Measurements from ENCODE around the gene ENO1.

The ENO1 gene

GRCh38 chr1:8825985-8826481 lies 52.5 kb downstream of the ENO1 start:
- Histone ChIP-seq H3K9me3 (ENCODE audit: control insufficient read depth, insufficient read depth, low read depth, low read length) (no peaks in the 10 kb centered on the region), H3K4me1 (ENCODE audit: control insufficient read depth, insufficient read depth, low read length) (peaks cover 15% of the 10 kb centered on the region), H3K27ac (ENCODE audit: extremely low read depth, low read depth, low read length) (no peak overlapping the region), H3K36me3 (ENCODE audit: control insufficient read depth in 2 of 2, insufficient read depth in 1 of 2, low read length in 2 of 2) (no peaks in the 10 kb centered on the region), H3K4me3 (ENCODE audit: low read depth, low read length) (no peak overlapping the region)
- TF ChIP-seq ZNF610 (tag by site-specific recombination; IDR thresholded peaks at IDR 0.05; ENCODE audit: borderline replicate concordance), result no peak
- TF ChIP-seq, protein P1, sequence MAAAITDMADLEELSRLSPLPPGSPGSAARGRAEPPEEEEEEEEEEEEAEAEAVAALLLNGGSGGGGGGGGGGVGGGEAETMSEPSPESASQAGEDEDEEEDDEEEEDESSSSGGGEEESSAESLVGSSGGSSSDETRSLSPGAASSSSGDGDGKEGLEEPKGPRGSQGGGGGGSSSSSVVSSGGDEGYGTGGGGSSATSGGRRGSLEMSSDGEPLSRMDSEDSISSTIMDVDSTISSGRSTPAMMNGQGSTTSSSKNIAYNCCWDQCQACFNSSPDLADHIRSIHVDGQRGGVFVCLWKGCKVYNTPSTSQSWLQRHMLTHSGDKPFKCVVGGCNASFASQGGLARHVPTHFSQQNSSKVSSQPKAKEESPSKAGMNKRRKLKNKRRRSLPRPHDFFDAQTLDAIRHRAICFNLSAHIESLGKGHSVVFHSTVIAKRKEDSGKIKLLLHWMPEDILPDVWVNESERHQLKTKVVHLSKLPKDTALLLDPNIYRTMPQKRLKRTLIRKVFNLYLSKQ (tag by site-specific recombination; IDR thresholded peaks at IDR 0.05; ENCODE audit: borderline replicate concordance), result no peak
- peak; percentile 43; the same call in 1 of the 2 replicates for TF ChIP-seq ZNF341 (tag by site-specific recombination; IDR thresholded peaks at IDR 0.05; ENCODE audit: low read depth)
- TF ChIP-seq FEZF1 (tag by site-specific recombination; IDR thresholded peaks at IDR 0.05), result no peak
- TF ChIP-seq, protein P2, sequence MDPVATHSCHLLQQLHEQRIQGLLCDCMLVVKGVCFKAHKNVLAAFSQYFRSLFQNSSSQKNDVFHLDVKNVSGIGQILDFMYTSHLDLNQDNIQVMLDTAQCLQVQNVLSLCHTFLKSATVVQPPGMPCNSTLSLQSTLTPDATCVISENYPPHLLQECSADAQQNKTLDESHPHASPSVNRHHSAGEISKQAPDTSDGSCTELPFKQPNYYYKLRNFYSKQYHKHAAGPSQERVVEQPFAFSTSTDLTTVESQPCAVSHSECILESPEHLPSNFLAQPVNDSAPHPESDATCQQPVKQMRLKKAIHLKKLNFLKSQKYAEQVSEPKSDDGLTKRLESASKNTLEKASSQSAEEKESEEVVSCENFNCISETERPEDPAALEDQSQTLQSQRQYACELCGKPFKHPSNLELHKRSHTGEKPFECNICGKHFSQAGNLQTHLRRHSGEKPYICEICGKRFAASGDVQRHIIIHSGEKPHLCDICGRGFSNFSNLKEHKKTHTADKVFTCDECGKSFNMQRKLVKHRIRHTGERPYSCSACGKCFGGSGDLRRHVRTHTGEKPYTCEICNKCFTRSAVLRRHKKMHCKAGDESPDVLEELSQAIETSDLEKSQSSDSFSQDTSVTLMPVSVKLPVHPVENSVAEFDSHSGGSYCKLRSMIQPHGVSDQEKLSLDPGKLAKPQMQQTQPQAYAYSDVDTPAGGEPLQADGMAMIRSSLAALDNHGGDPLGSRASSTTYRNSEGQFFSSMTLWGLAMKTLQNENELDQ (tag by site-specific recombination; IDR thresholded peaks at IDR 0.05; ENCODE audit: low read depth), result no peak
- no peak for TF ChIP-seq ZNF48 (tag by site-specific recombination; IDR thresholded peaks at IDR 0.05)
- TF ChIP-seq ZBTB20 (tag by site-specific recombination; IDR thresholded peaks at IDR 0.05), result no peak
- TF ChIP-seq ZIC2 (tag by site-specific recombination; IDR thresholded peaks at IDR 0.05), result no peak
- ChIA-PET CTCF (interaction anchor here (0.8 to 1.5 kb wide), 3 partner anchors 9 to 23 kb away, joined by 3 to 4 read pairs (median 3); no protein-coding TSS in a partner anchor), POLR2A (interaction anchor here (1.7 kb wide), 1 partner anchor 9 kb away, joined by 6 read pairs; the partner anchor contains the start of gene RERE)

- peak overlapping the region; percentile 56 for H3K27ac ChIP-seq (ENCODE audit: extremely low read depth, low read depth, low read length)
These were observed 55.2 kb downstream of the ENO1 start for GRCh38 chr1:8823295-8823664.

GRCh38 chr1:8822373-8823294 lies 55.9 kb downstream of the ENO1 start:
- CTCF ChIA-PET, result interaction anchor here (0.6 to 4.4 kb wide), 3 partner anchors 16 to 320 kb away, joined by 4 to 59 read pairs (median 4); no protein-coding TSS in a partner anchor
- POLR2A ChIA-PET, result interaction anchor here (0.6 to 1.3 kb wide), 2 partner anchors 15 to 26 kb away, joined by 3 to 4 read pairs; no protein-coding TSS in a partner anchor
- Histone ChIP-seq H3K4me1 (ENCODE audit: control insufficient read depth, insufficient read depth, low read length) (peaks cover 8% of the 10 kb centered on the region), H3K4me3 (ENCODE audit: low read depth, low read length) (no peak overlapping the region), H3K9me3 (ENCODE audit: control insufficient read depth, insufficient read depth, low read depth, low read length) (no peaks in the 10 kb centered on the region), H3K27ac (ENCODE audit: extremely low read depth, low read depth, low read length) (peak overlapping the region; percentile 56), H3K36me3 (ENCODE audit: control insufficient read depth in 2 of 2, insufficient read depth in 1 of 2, low read length in 2 of 2) (no peaks in the 10 kb centered on the region)
- TF ChIP-seq ZBTB44 (tag by site-specific recombination; IDR thresholded peaks at IDR 0.05) (peak; percentile 95), SCRT1 (tag by site-specific recombination; IDR thresholded peaks at IDR 0.05; ENCODE audit: borderline replicate concordance) (0 out of 2 replicates have a peak, but pooled peaks have one; percentile 4), ZNF341 (tag by site-specific recombination; IDR thresholded peaks at IDR 0.05; ENCODE audit: low read depth) (peak; percentile 67), PATZ1 (tag by site-specific recombination; IDR thresholded peaks at IDR 0.05) (peak; percentile 65), ZNF423 (tag by site-specific recombination; IDR thresholded peaks at IDR 0.05) (peak; percentile 78; the same call in 1 of the 2 replicates), SP3 (tag by site-specific recombination; IDR thresholded peaks at IDR 0.05) (0 out of 2 replicates have a peak, but pooled peaks have one; percentile 17), ZFP41 (tag by site-specific recombination; IDR thresholded peaks at IDR 0.05; ENCODE audit: borderline replicate concordance) (no peak), ZNF335 (tag by site-specific recombination; conservative IDR thresholded peaks at IDR 0.05) (peak; percentile 77), ZNF768 (tag by site-specific recombination; IDR thresholded peaks at IDR 0.05) (no peak), ZNF514 (tag by site-specific recombination; IDR thresholded peaks at IDR 0.05) (no peak)

More at GRCh38 chr1:8823295-8823664, 55.2 kb downstream of the ENO1 start:
- H3K9me3 ChIP-seq (ENCODE audit: control insufficient read depth, insufficient read depth, low read depth, low read length), result no peaks in the 10 kb centered on the region
- H3K36me3 ChIP-seq (ENCODE audit: control insufficient read depth in 2 of 2, insufficient read depth in 1 of 2, low read length in 2 of 2), result no peaks in the 10 kb centered on the region
- H3K4me1 ChIP-seq (ENCODE audit: control insufficient read depth, insufficient read depth, low read length), result peaks cover 8% of the 10 kb centered on the region
- no peak overlapping the region for H3K4me3 ChIP-seq (ENCODE audit: low read depth, low read length)
- ChIA-PET CTCF (interaction anchor here (4.4 kb wide), 1 partner anchor 25 kb away, joined by 59 read pairs; no protein-coding TSS in a partner anchor), POLR2A (interaction anchor here (1.3 kb wide), 1 partner anchor 25 kb away, joined by 4 read pairs; no protein-coding TSS in a partner anchor)
- TF ChIP-seq, protein P3, sequence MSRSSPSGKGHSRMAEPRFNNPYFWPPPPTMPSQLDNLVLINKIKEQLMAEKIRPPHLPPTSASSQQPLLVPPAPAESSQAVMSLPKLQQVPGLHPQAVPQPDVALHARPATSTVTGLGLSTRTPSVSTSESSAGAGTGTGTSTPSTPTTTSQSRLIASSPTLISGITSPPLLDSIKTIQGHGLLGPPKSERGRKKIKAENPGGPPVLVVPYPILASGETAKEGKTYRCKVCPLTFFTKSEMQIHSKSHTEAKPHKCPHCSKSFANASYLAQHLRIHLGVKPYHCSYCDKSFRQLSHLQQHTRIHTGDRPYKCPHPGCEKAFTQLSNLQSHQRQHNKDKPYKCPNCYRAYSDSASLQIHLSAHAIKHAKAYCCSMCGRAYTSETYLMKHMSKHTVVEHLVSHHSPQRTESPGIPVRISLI (tag by site-specific recombination; IDR thresholded peaks at IDR 0.05), result 0 out of 2 replicates have a peak, but pooled peaks have one; percentile 73
- TF ChIP-seq ZNF843 (tag by site-specific recombination; IDR thresholded peaks at IDR 0.05) (no peak), ZNF184 (tag by site-specific recombination; IDR thresholded peaks at IDR 0.05) (no peak)
